Skin epidermis (tissue), 12 donors: ENCODE measurements around the gene GALNT12.

ENCODE experiments used
- H3K27ac ChIP-seq, 21 experiments: fragments of 200-600 bp; sonication (generic) in 11 of 21; one replicate each; pipeline ENCODE4 v1.5.0; 2020; ENCODE audit warnings: mild to moderate bottlenecking in 3 of 21, inconsistent platforms in 2 of 21, moderate library complexity in 2 of 21
- H3K4me3 ChIP-seq, 7 experiments: fragments of 200-600 bp; sonication (generic) in 2 of 7; one replicate each; pipeline ENCODE4 v1.5.0; 2020; ENCODE audit warnings: inconsistent platforms in 2 of 7, mild to moderate bottlenecking in 2 of 7, moderate library complexity in 1 of 7

GALNT12 gene

GRCh38 chr9:98807070-98807813, at the start of gene GALNT12:
GALNT12 (plus strand) TSS chr9:98807670; CDS start chr9:98807699, 29 bp downstream.
- Histone ChIP-seq H3K27ac (peak within 1 kb of the TSS in 2 of 21 experiments; percentile 18 to 28), H3K4me3 (peak within 1 kb of the TSS; percentile 8 to 47 (median 34))

DNA sequence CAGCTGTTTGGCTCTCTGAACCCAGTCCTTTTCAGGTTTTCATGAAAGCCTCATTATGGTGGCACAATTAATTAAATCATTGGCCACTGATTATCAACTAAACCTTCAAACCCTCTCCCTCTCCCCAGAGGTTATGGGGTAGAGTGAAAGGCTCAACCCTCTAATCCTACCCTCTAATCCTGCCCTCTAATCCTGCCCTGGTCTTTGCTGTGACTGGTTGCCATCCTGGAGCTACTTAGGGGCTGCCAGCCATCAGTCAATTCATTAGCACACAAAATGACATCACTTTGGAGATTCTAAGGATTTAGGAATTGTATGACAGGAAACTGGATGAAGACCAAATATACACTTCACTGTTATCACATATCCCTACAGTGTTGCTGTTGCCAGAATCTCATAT, 47.2 kb upstream of the GALNT12 start:
- Histone ChIP-seq H3K4me3 (no peak overlapping the region), H3K27ac (no peak overlapping the region)

GRCh38 chr9:98763986-98764745, 43.3 kb upstream of the GALNT12 start:
- H3K27ac ChIP-seq, result no peak overlapping the region
- H3K4me3 ChIP-seq, result no peak overlapping the region

DNA sequence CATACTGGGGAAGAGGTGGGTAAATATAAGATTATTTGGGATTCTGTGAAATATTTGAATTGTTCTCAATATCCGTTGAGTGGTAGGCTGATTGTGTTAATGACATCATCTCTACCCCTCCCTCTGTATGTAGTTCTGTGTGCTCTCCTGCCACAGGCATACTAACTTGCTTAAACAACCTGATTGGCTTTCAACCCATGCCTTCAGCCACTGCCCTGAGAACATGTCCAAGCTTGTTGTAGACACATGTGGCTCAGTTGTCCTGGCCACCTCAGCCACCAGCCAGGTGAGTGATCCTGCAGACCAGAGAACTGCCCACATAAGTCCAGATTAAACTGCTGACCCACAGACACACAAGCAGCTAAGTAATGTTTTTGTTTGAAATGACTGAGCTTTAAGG, 42.2 kb upstream of the GALNT12 start:
- H3K4me3 ChIP-seq, result no peak overlapping the region

GRCh38 chr9:98766586-98766985, 40.9 kb upstream of the GALNT12 start:
- Histone ChIP-seq H3K27ac (no peak overlapping the region), H3K4me3 (no peak overlapping the region)

More for the DNA sequence above, 42.2 kb upstream of the GALNT12 start:
- H3K27ac ChIP-seq, result no peak overlapping the region

- H3K4me3 ChIP-seq, result no peak overlapping the region
- H3K27ac ChIP-seq, result no peak overlapping the region
Measured at GRCh38 chr9:98767196-98767595, 40.3 kb upstream of the GALNT12 start.

DNA sequence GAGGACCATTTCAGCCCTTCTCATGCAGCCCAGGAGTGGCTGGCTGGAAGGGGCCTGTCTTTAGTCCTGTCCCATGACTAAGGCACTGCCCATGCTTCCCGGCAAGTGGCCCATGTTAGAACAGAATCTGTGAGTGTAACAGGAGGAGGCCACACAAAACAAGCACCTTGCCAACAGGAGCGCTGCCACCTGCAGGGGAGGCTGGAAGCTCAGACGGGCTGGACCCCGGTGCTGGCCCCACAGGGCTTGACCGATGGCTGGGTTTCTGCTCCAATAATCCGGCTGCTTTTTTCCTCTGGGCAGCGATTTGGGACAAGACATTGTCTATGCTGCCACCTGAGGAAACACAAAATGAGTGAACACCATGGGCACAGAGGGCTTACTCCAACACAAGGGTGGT, 39.6 kb upstream of the GALNT12 start:
- H3K27ac ChIP-seq, result no peak overlapping the region
- no peak overlapping the region for H3K4me3 ChIP-seq

DNA sequence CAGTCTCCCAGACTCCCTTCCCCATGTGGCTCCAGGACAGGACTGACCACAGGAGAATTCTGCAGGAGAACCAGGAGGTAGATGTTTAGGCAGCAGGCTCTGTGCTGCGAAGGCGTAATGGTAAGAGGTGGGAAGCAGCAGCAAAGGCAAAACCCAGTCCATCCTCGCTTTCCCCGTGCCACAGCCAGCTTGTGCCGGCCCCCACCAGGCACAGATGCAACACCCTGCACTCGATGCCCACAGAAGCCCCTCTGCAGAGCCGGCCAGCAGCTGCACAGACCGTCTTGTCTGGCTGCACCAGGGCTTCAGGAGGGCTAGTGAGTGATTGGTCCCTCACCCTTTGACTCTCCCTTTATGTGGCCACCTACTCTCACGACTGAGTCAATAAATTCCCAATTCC, 39.1 kb upstream of the GALNT12 start:
- Histone ChIP-seq H3K27ac (no peak overlapping the region), H3K4me3 (no peak overlapping the region)

DNA sequence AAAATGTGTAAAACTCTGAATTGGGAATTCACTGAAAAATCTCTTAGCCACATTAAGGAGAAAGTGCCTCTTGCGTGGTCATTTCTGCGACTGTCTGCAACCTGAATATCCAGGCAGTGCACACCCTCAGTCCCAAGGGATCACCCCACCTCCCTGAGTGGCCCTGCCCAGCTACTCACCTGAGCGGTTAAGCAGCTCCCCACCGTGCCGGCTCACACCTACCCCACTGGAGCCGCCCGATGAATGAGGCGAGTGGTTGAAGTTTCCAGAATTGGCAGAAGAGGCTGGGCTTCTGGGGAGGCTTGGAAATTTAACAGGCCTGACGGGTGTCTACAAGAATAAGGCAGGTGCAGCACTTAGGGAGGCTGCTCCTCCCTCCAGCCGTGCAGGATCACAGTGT, 36.8 kb upstream of the GALNT12 start:
- H3K27ac ChIP-seq, result no peak overlapping the region

GRCh38 chr9:98771209-98771874, 36.1 kb upstream of the GALNT12 start:
- Histone ChIP-seq H3K4me3 (no peak overlapping the region), H3K27ac (no peak overlapping the region)

More for the DNA sequence above, 36.8 kb upstream of the GALNT12 start:
- H3K4me3 ChIP-seq, result no peak overlapping the region

DNA sequence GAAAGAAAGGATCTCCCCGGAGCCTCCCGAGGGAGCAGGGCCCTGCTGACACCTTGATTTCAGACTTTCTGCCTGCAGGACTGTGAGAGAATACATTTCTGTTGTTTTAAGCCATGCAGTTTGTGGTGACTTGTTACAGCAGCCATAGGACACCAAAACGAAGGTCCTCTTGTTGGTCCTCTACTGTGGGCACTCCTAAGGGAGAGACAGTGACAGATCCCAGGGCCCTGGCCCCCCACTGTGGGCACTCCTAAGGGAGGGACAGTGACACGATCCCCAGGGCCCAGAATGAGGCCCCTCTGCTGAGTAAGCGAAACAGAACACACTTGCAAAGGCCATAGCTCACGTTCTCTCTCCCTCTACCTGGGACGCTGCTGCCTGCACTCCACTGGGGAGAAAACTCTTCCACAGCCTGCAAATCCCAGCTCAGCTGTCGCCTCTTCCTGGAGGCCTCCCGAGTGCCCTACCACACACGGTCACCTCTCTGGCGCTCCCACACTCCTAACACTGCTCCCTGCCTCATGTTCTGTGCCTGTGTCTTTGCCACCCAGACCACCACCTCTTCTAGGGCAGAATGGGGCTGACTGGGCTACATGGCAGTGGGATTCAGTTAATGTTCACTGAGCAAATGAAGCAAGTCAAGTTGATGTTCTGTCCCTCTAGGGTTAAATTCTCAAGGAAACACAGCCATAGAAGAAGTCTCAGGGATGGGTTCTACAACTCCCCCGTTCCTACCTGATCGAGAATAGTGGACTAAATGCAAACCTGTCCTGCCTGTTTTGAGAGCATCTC, 34.9 kb upstream of the GALNT12 start:
- H3K27ac ChIP-seq, result no peak overlapping the region
- no peak overlapping the region for H3K4me3 ChIP-seq

DNA sequence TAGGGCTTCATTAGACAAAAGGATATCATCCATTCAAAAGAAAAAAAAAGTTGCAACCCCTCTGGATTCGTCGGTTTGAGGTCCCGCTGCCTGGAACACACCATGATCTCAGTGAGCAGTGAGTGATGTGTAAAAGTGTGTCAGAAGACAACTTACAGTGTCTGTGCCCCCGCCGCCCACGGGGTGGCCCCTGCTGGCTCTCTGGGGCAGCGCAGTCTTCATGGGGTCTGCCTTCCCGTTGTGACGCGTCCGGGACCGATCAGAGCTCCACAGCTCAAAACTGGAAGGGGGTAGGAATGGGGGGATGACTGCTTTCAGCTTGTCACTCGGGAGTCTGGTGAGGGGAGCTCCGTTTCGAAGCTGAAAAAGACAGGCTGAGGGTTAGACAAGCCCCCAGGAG, 33.7 kb upstream of the GALNT12 start:
- no peak overlapping the region for H3K27ac ChIP-seq
- H3K4me3 ChIP-seq, result no peak overlapping the region

- no peak overlapping the region for H3K27ac ChIP-seq
- no peak overlapping the region for H3K4me3 ChIP-seq
Measured at GRCh38 chr9:98774746-98775145, 32.7 kb upstream of the GALNT12 start.

DNA sequence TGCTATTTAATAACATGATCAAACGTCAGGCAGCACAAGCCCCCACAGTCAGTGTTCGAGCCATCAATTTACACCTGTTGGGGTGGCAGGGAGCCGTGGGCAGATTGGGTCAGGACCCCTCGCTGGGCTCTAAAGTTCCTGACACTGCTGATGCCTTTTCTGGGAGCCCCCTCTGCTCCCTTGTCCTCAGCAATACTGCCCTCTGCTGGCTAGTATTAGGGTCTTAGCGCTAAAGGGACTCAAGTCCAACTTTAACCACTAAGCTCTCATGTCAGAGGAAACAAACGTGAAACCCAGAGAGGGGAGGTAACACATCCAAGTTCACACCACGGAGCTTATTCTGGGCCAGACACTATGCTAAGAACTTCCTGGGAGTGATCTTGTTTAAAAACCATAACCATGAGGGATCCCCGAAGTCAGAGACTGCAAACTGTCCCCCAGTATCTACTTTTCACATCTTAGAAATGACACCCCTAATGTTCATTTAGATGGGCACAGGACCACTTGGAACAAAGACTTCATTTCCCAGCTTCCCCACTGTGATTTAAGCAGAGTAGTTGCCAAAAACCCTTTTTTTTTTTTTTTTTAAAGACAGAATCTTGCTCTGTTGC, 31.5 kb upstream of the GALNT12 start:
- H3K27ac ChIP-seq, result no peak overlapping the region
- no peak overlapping the region for H3K4me3 ChIP-seq

DNA sequence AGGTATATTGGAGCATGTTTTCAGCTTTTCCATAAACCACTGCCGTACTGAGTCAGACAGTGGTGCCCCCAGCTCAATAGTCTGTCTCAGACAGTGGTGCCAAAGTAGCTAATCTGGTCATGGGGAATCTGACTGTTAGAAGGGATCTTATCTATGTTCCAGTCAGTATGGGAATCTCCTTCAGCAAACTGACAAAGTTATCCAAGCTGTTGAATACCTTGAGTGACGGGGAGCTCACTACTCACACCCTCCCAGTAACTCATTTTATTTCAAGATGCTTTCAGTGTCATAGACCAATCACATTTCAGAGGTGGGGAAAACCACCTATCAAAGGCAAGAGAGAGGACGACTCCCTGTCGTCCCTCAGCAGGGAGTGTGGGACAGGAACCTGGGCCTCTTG, 29.9 kb upstream of the GALNT12 start:
- Histone ChIP-seq H3K4me3 (no peak overlapping the region), H3K27ac (no peak overlapping the region)

- Histone ChIP-seq H3K27ac (no peak overlapping the region), H3K4me3 (no peak overlapping the region)
Measured at GRCh38 chr9:98778251-98778650, 29.2 kb upstream of the GALNT12 start.

- no peak overlapping the region for H3K4me3 ChIP-seq
- H3K27ac ChIP-seq, result no peak overlapping the region
Measured at GRCh38 chr9:98778711-98779530, 28.5 kb upstream of the GALNT12 start.

DNA sequence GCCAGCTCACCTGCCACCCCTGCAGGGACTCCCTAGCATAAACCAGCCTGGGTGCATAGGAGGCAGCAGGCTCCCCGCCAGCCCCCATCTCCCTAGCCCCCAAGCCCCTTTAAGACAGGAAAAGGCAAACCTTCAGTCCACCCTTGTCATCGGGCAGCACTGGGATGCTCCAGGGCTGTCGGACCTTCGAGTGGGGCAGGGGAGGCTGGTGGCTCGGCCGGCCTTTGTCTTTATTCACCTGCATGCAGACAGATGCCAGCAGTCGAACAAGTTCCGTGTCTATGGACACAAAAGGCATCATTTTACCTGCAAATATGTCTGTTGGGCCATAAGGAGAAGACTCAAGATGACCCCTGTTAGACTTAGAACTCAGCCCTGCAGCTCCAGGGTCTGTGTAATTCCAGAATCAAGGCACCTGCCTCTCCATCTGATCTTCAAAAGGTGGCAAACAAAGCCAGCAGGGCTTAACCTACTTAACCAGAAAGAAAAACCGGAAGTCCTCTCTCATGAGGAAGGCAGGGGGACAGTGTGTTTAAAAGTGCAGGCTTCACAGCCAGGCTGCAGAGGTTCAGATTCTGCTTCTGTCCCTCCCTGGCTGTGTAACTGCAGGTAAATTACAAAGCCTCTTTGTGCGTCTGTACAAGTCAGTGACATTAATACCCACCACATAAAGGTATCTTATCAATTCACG, 27.3 kb upstream of the GALNT12 start:
- no peak overlapping the region for H3K27ac ChIP-seq
- H3K4me3 ChIP-seq, result no peak overlapping the region
